Measurements from ENCODE around the gene UCP2.

The UCP2 gene

GRCh38 chr11:73976451-73977151 lies 6.0 kb downstream of the UCP2 start:
- TF ChIP-seq, protein P1, sequence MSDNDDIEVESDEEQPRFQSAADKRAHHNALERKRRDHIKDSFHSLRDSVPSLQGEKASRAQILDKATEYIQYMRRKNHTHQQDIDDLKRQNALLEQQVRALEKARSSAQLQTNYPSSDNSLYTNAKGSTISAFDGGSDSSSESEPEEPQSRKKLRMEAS (IDR thresholded peaks at IDR 0.05): no peak
- TF ChIP-seq EGR1 (IDR thresholded peaks at IDR 0.05) (no peak), CREB1 (IDR thresholded peaks at IDR 0.05; ENCODE audit: low read depth) (no peak), CEBPB (IDR thresholded peaks at IDR 0.05) (no peak), RAD21 (IDR thresholded peaks at IDR 0.05; ENCODE audit: low read depth) (no peak), TCF12 (IDR thresholded peaks at IDR 0.05; ENCODE audit: low read depth) (no peak), TEAD4 (IDR thresholded peaks at IDR 0.05) (no peak), ZBTB7A (IDR thresholded peaks at IDR 0.05; ENCODE audit: low read depth) (no peak), YY1 (IDR thresholded peaks at IDR 0.05; ENCODE audit: low read depth) (no peak), FOXM1 (IDR thresholded peaks at IDR 0.05; ENCODE audit: borderline replicate concordance, low read depth) (no peak), TAF1 (IDR thresholded peaks at IDR 0.05; ENCODE audit: low read depth) (no peak), EP300 (IDR thresholded peaks at IDR 0.05; ENCODE audit: borderline replicate concordance) (no peak), NFIC (IDR thresholded peaks at IDR 0.05) (no peak)
- TF ChIP-seq, protein P2, sequence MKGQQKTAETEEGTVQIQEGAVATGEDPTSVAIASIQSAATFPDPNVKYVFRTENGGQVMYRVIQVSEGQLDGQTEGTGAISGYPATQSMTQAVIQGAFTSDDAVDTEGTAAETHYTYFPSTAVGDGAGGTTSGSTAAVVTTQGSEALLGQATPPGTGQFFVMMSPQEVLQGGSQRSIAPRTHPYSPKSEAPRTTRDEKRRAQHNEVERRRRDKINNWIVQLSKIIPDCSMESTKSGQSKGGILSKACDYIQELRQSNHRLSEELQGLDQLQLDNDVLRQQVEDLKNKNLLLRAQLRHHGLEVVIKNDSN (IDR thresholded peaks at IDR 0.05): no peak
- TF ChIP-seq, protein P3, sequence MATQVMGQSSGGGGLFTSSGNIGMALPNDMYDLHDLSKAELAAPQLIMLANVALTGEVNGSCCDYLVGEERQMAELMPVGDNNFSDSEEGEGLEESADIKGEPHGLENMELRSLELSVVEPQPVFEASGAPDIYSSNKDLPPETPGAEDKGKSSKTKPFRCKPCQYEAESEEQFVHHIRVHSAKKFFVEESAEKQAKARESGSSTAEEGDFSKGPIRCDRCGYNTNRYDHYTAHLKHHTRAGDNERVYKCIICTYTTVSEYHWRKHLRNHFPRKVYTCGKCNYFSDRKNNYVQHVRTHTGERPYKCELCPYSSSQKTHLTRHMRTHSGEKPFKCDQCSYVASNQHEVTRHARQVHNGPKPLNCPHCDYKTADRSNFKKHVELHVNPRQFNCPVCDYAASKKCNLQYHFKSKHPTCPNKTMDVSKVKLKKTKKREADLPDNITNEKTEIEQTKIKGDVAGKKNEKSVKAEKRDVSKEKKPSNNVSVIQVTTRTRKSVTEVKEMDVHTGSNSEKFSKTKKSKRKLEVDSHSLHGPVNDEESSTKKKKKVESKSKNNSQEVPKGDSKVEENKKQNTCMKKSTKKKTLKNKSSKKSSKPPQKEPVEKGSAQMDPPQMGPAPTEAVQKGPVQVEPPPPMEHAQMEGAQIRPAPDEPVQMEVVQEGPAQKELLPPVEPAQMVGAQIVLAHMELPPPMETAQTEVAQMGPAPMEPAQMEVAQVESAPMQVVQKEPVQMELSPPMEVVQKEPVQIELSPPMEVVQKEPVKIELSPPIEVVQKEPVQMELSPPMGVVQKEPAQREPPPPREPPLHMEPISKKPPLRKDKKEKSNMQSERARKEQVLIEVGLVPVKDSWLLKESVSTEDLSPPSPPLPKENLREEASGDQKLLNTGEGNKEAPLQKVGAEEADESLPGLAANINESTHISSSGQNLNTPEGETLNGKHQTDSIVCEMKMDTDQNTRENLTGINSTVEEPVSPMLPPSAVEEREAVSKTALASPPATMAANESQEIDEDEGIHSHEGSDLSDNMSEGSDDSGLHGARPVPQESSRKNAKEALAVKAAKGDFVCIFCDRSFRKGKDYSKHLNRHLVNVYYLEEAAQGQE (IDR thresholded peaks at IDR 0.05; ENCODE audit: low read depth): no peak

DNA sequence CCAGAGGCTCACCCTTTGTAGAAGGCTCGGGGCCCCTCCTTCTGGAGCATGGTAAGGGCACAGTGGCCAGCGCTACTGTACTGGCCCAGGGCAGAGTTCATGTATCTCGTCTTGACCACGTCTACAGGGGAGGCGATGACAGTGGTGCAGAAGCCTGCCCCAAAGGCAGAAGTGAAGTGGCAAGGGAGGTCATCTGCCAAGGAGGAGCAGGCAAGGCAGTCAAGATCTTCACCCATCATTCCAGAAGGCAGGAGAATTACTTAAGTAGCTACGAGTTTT lies 7.2 kb downstream of the UCP2 start:
- TF ChIP-seq RAD21 (IDR thresholded peaks at IDR 0.05; ENCODE audit: low read depth) (no peak), CREB1 (IDR thresholded peaks at IDR 0.05; ENCODE audit: low read depth) (no peak), FOXM1 (IDR thresholded peaks at IDR 0.05; ENCODE audit: borderline replicate concordance, low read depth) (no peak), TAF1 (IDR thresholded peaks at IDR 0.05; ENCODE audit: low read depth) (no peak), CEBPB (IDR thresholded peaks at IDR 0.05) (no peak), TEAD4 (IDR thresholded peaks at IDR 0.05) (no peak), NFIC (IDR thresholded peaks at IDR 0.05) (no peak), TCF12 (IDR thresholded peaks at IDR 0.05; ENCODE audit: low read depth) (no peak), ZBTB7A (IDR thresholded peaks at IDR 0.05; ENCODE audit: low read depth) (no peak)
- TF ChIP-seq, protein P1 (IDR thresholded peaks at IDR 0.05): no peak
- TF ChIP-seq, protein P3 (IDR thresholded peaks at IDR 0.05; ENCODE audit: low read depth): no peak
- TF ChIP-seq, protein P2 (IDR thresholded peaks at IDR 0.05): no peak

GRCh38 chr11:73974604-73975478 lies 7.8 kb downstream of the UCP2 start:
- no peak for TF ChIP-seq FOXM1 (IDR thresholded peaks at IDR 0.05; ENCODE audit: borderline replicate concordance, low read depth)
- TF ChIP-seq TAF1 (IDR thresholded peaks at IDR 0.05; ENCODE audit: low read depth): no peak
- TF ChIP-seq EP300 (IDR thresholded peaks at IDR 0.05; ENCODE audit: borderline replicate concordance): no peak
- TF ChIP-seq ZBTB7A (IDR thresholded peaks at IDR 0.05; ENCODE audit: low read depth): no peak
- TF ChIP-seq, protein P1 (IDR thresholded peaks at IDR 0.05): no peak

- TF ChIP-seq YY1 (IDR thresholded peaks at IDR 0.05; ENCODE audit: low read depth) (no peak), RAD21 (IDR thresholded peaks at IDR 0.05; ENCODE audit: low read depth) (no peak), NFIC (IDR thresholded peaks at IDR 0.05) (no peak), EP300 (IDR thresholded peaks at IDR 0.05; ENCODE audit: borderline replicate concordance) (no peak), TEAD4 (IDR thresholded peaks at IDR 0.05) (no peak), ZBTB7A (IDR thresholded peaks at IDR 0.05; ENCODE audit: low read depth) (no peak), FOXM1 (IDR thresholded peaks at IDR 0.05; ENCODE audit: borderline replicate concordance, low read depth) (no peak), TAF1 (IDR thresholded peaks at IDR 0.05; ENCODE audit: low read depth) (no peak), EGR1 (IDR thresholded peaks at IDR 0.05) (no peak), TCF12 (IDR thresholded peaks at IDR 0.05; ENCODE audit: low read depth) (no peak), CEBPB (IDR thresholded peaks at IDR 0.05) (no peak), CREB1 (IDR thresholded peaks at IDR 0.05; ENCODE audit: low read depth) (no peak)
- TF ChIP-seq, protein P2 (IDR thresholded peaks at IDR 0.05): no peak
- TF ChIP-seq, protein P3 (IDR thresholded peaks at IDR 0.05; ENCODE audit: low read depth): no peak
- TF ChIP-seq, protein P1 (IDR thresholded peaks at IDR 0.05): no peak
These were observed 9.8 kb downstream of the UCP2 start for GRCh38 chr11:73972620-73973449.

Data from Ishikawa (cell line).